HepG2 (cell line): ENCODE data around the gene CCDC124. TPM values are rescaled to one million over a fixed set of nuclear protein-coding genes. Genes with fewer than 3 reads are reported as not detected.

Source experiments
- ATAC-seq: fragments of 200-7000 bp; cut with Tn5 transposase; 3 replicates; pipeline ENCODE4 v1.9.1; 2020; ENCODE audit warnings: mild to moderate bottlenecking, moderate library complexity
- BruUV-seq: library from RNA; stranded (reverse); fragments of 400-500 nt; replicated peaks from 2 replicates; lab custom pipeline; 2021; lab: Mats Ljungman, UMichigan
- CTCF ChIA-PET: fragments of 300-600 bp; formaldehyde crosslinking; extraction: SDS; loops from one replicate; lab custom pipeline; 2021; ENCODE audit warnings: low total read pairs, inconsistent platforms, low intra/inter-chr PET ratio; lab: Yijun Ruan, JAX
- POLR2A ChIA-PET: fragments of 350-600 bp; sonication (Branson Sonifier 250); formaldehyde crosslinking; loops from one replicate; lab custom pipeline; 2020; ENCODE audit warnings: antibody characterized with exemption, inconsistent platforms; lab: Yijun Ruan, JAX
- DNase-seq: peaks from one replicate; pipeline ENCODE4 v3.0.0-alpha.2; 2015; ENCODE audit warnings: low spot score
- FAIRE-seq: peaks from 3 replicates; lab custom pipeline; 2011; peaks lifted over from hg19 to GRCh38; lab: Jason Lieb, UNC
- H2AFZ ChIP-seq: one replicate; pipeline ENCODE4 v1.6.1; 2011; ENCODE audit warnings: low read length, inconsistent platforms
- H3K27ac ChIP-seq: fragments of 300-600 bp; 3 replicates; pipeline ENCODE4 v1.8.0; 2011; ENCODE audit warnings: mixed run types, mild to moderate bottlenecking, mixed read lengths, low read length, inconsistent platforms; ENCODE audit not compliant: insufficient read depth; ENCODE audit errors: extremely low read length
- H3K27me3 ChIP-seq, 2 experiments: fragments of 200-600 bp in 1 of 2; 2 replicates in 1 of 2; 3 replicates in 1 of 2; pipeline versions ENCODE4 v1.6.0 to v1.8.0; 2011; ENCODE audit warnings: low read length in 2 of 2, mild to moderate bottlenecking in 2 of 2, moderate library complexity in 2 of 2, inconsistent platforms in 1 of 2; ENCODE audit not compliant: insufficient read depth in 2 of 2, control insufficient read depth in 1 of 2
- H3K36me3 ChIP-seq, 2 experiments: fragments of 200-600 bp in 1 of 2; replicated peaks in 1 of 2; 2 replicates in 1 of 2; 3 replicates in 1 of 2; pipeline versions ENCODE4 v1.5.1 to v1.8.0; 2011; ENCODE audit warnings: low read length in 2 of 2, inconsistent platforms in 1 of 2; ENCODE audit not compliant: insufficient read depth in 2 of 2, control insufficient read depth in 1 of 2
- H3K4me1 ChIP-seq: 2 replicates; pipeline ENCODE4 v1.5.1; 2012; ENCODE audit warnings: low read length, inconsistent platforms; ENCODE audit not compliant: insufficient read depth
- H3K4me2 ChIP-seq: 2 replicates; pipeline ENCODE4 v1.6.0; 2011; ENCODE audit warnings: low read depth, low read length, inconsistent platforms
- H3K4me3 ChIP-seq, 3 experiments: fragments of 200-600 bp in 1 of 3; sonication (generic), shearing (Covaris generic) in 1 of 3; replicated peaks in 1 of 3; 2 replicates each; pipeline ENCODE4 v1.5.1; 2011 to 2016; ENCODE audit warnings: low read length in 3 of 3, inconsistent platforms in 2 of 3, low read depth in 2 of 3, mild to moderate bottlenecking in 2 of 3, control low read depth in 1 of 3, mixed read lengths in 1 of 3; ENCODE audit not compliant: insufficient read depth in 1 of 3
- H3K79me2 ChIP-seq: one replicate; pipeline ENCODE4 v1.6.1; 2011; ENCODE audit warnings: low read length, inconsistent platforms; ENCODE audit not compliant: insufficient read depth
- H3K9ac ChIP-seq: 2 replicates; pipeline ENCODE4 v1.6.0; 2011; ENCODE audit warnings: mild to moderate bottlenecking, low read depth, low read length, inconsistent platforms; ENCODE audit not compliant: insufficient read depth
- H3K9me3 ChIP-seq: 2 replicates; pipeline ENCODE4 v1.5.1; 2012; ENCODE audit warnings: mild to moderate bottlenecking, low read length
- H4K20me1 ChIP-seq: 2 replicates; pipeline ENCODE4 v1.6.0; 2011; ENCODE audit warnings: inconsistent platforms, mild to moderate bottlenecking, low read length, moderate library complexity; ENCODE audit not compliant: insufficient read depth
- ATF4 ChIP-seq, 2 experiments: fragments of 450-650 bp in 1 of 2; sonication (generic) in 1 of 2; formaldehyde crosslinking; IDR thresholded peaks; 2 replicates each; pipeline versions ENCODE4 v1.5.0 to v1.8.0; 2020 to 2022; ENCODE audit warnings: mild to moderate bottlenecking in 1 of 2, missing genetic modification reagents in 1 of 2
- CBX1 ChIP-seq: IDR thresholded peaks from one replicate; pipeline ENCODE4 v1.6.1; 2016; ENCODE audit warnings: antibody characterized with exemption, low read depth
- CTCF ChIP-seq: sonication (generic); formaldehyde crosslinking; IDR thresholded peaks from 2 replicates; pipeline ENCODE4 v1.5.0; 2020; ENCODE audit warnings: mild to moderate bottlenecking, missing genetic modification reagents, moderate library complexity
- DZIP1 ChIP-seq: sonication (generic); formaldehyde crosslinking; IDR thresholded peaks from 2 replicates; pipeline ENCODE4 v1.5.0; 2020; ENCODE audit warnings: mild to moderate bottlenecking, missing genetic modification reagents
- ETV5 ChIP-seq: IDR thresholded peaks from 2 replicates; pipeline ENCODE4 v1.6.1; 2018; ENCODE audit warnings: missing biosample characterization, missing genetic modification reagents, inconsistent platforms, borderline replicate concordance
- ETV6 ChIP-seq: sonication (generic); formaldehyde crosslinking; conservative IDR thresholded peaks from 2 replicates; pipeline ENCODE4 v1.4.0; 2020; ENCODE audit warnings: missing genetic modification reagents
- FOSL2 ChIP-seq: sonication (generic); formaldehyde crosslinking; IDR thresholded peaks from 2 replicates; pipeline ENCODE4 v1.4.0; 2020; ENCODE audit warnings: missing genetic modification reagents
- HIVEP1 ChIP-seq: sonication (generic); formaldehyde crosslinking; IDR thresholded peaks from 2 replicates; pipeline ENCODE4 v1.4.0; 2020; ENCODE audit warnings: mild to moderate bottlenecking, missing genetic modification reagents
- HNRNPLL ChIP-seq: fragments of 200-400 bp; formaldehyde crosslinking; IDR thresholded peaks from 2 replicates; pipeline ENCODE4 v1.6.1; 2017; ENCODE audit warnings: mild to moderate bottlenecking, low read depth, low read length; ENCODE audit not compliant: poor library complexity, severe bottlenecking
- PHF20 ChIP-seq: sonication (generic); formaldehyde crosslinking; IDR thresholded peaks from 2 replicates; pipeline ENCODE4 v1.5.0; 2020; ENCODE audit warnings: mild to moderate bottlenecking, missing genetic modification reagents
- SMYD3 ChIP-seq: sonication (generic); formaldehyde crosslinking; IDR thresholded peaks from 2 replicates; pipeline ENCODE4 v1.8.1; 2023; ENCODE audit warnings: mild to moderate bottlenecking, missing genetic modification reagents
- ZNF572 ChIP-seq: sonication (generic); formaldehyde crosslinking; IDR thresholded peaks from 2 replicates; pipeline ENCODE4 v1.5.1; 2020; ENCODE audit warnings: mild to moderate bottlenecking, missing genetic modification reagents
- WGBS: methylation state at CpG from one replicate; pipeline ENCODE4 v1.1.6; 2017; ENCODE audit warnings: low lambda C conversion rate; 5-methylcytosine and 5-hydroxymethylcytosine counted together
- in situ Hi-C: cut with HindIII; loops from 2 replicates; pipeline ENCODE4 v1.10.0; 2017; ENCODE audit warnings: low pct_unique_long_range_greater_than_20kb; ENCODE audit not compliant: extremely low pct_ligation_motif_present
- intact Hi-C: fragments of 100-400 bp; cut with micrococcal nuclease; formaldehyde crosslinking; loops from one replicate; pipeline ENCODE4 v1.10.0; 2022; ENCODE audit not compliant: unreplicated experiment
- polyA plus RNA-seq, 8 experiments: library from polyadenylated mRNA; depleted of rRNA in 3 of 8; stranded (reverse) in 7 of 8; unstranded in 1 of 8; fragments of >200 nt; fragmentation: Illumina TruSeq in 4 of 8; extraction: Trizol in 4 of 8; gene quantifications; 2 replicates each; pipeline versions ENCODE4 v1.2.1 to v1.2.3, GENCODE V29; 2011 to 2016; ENCODE audit warnings: low read depth in 4 of 8, missing spikeins in 1 of 8, mixed read lengths in 1 of 8; ENCODE audit not compliant: insufficient read depth in 1 of 8
- total RNA-seq, 5 experiments: library from RNA; depleted of rRNA; stranded (reverse); fragments of >200 nt; fragmentation: Illumina TruSeq; extraction: Trizol; gene quantifications; 2 replicates each; pipeline ENCODE4 v1.2.3, GENCODE V29; 2016; ENCODE audit warnings: low read depth in 1 of 5
- TF ChIP-seq, protein P1 (sequence below): sonication (generic); formaldehyde crosslinking; IDR thresholded peaks from 2 replicates; pipeline ENCODE4 v1.4.0; 2020; ENCODE audit warnings: missing genetic modification reagents

CCDC124 gene
- total and polyA plus RNA-seq, 2 of the 13 experiments (the other 11 are each of a cell fraction or from before 2014, with no cell fraction given): 14.9 to 20.3 TPM

DNA sequence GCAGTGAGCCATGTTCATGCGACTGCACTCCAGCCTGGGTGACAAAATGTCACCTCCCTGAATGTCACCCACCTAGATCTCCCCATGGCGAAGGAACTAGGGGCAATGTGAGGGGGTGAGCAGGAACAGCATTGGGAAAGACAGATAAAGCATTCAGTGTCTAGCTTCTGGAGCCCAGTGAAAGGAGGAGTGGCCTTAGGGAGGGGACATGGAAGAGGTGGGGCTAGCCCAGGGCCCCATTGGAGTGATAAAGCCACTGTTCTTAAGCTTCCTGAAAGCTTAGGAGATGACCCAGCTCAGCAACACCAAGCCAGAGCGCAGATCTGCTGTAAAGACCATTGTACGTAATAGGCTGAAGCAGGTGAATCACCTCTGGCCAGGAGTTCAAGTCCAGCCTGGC, 21.1 kb downstream of the CCDC124 start:
- intact Hi-C loops (no loop called here), in situ Hi-C loops (loop anchor here (5.0 kb wide), 1 partner anchor 38 kb away; no protein-coding TSS in a partner anchor)
- POLR2A ChIA-PET: no interaction called here
- CTCF ChIA-PET: no interaction called here
- H3K9me3 ChIP-seq: no peaks in the 10 kb centered on the region
- H3K27me3 ChIP-seq: peaks cover 30 to 57% of the 10 kb centered on the region in 2 experiments
- WGBS: 23% methylated on average over 4 of the region's 4 CpGs
- ATAC-seq (no peak), FAIRE-seq (no peak), DNase-seq (no peak)
- peaks cover 49% of the 10 kb centered on the region for H3K4me1 ChIP-seq
- no peaks in the 10 kb centered on the region for H3K79me2 ChIP-seq
- no peaks in the 10 kb centered on the region for H4K20me1 ChIP-seq
- no peak overlapping the region for H3K4me3 ChIP-seq
- H3K9ac ChIP-seq: no peak overlapping the region
- no peak for TF ChIP-seq HIVEP1 (CRISPR knock-in tag)
- TF ChIP-seq ZNF572 (CRISPR knock-in tag): no peak
- TF ChIP-seq CBX1: no peak
- H3K4me2 ChIP-seq: no peak overlapping the region
- H2AFZ ChIP-seq: no peak overlapping the region
- BruUV-seq: no TSS peak
- no peaks in the 10 kb centered on the region for H3K36me3 ChIP-seq
- H3K27ac ChIP-seq: no peak overlapping the region

DNA sequence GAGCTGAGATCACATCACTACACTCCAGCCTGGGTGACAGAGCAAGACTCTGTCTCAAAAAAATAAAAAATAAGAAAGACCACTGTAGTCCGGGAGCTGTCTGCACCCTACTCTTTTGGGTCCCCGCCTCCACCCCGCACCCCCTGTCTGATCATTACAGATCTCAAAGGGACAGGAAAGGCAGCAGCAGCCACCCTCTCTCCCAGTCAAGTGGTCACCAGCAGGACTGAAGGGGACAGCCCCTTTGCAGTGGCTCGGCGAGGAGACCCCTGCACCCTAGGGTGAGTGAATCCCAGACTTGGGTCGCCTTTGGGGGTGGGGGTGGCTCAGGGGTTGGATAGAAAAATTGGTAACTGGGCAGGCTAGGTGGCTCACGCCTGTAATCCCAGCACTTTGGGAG, 21.6 kb downstream of the CCDC124 start:
- in situ Hi-C loops (loop anchor here (5.0 kb wide), 1 partner anchor 38 kb away; no protein-coding TSS in a partner anchor), intact Hi-C loops (no loop called here)
- FAIRE-seq (no peak), ATAC-seq (no peak), DNase-seq (no peak)
- Histone ChIP-seq H4K20me1 (no peaks in the 10 kb centered on the region), H3K79me2 (no peaks in the 10 kb centered on the region), H3K9me3 (no peaks in the 10 kb centered on the region), H3K4me1 (peaks cover 44% of the 10 kb centered on the region), H3K27me3 (peaks cover 30 to 51% of the 10 kb centered on the region in 2 experiments), H3K27ac (no peak overlapping the region), H2AFZ (no peak overlapping the region), H3K9ac (no peak overlapping the region), H3K36me3 (no peaks in the 10 kb centered on the region), H3K4me3 (no peak overlapping the region), H3K4me2 (no peak overlapping the region)
- ChIA-PET POLR2A (no interaction called here), CTCF (no interaction called here)
- no TSS peak for BruUV-seq
- WGBS: 35% methylated on average over 7 of the region's 7 CpGs
- TF ChIP-seq HNRNPLL: no peak
- TF ChIP-seq ATF4 (CRISPR knock-in tag; IDR thresholded peaks at IDR 0.05): no peak
- TF ChIP-seq DZIP1 (CRISPR knock-in tag): no peak
- TF ChIP-seq CTCF (CRISPR knock-in tag): no peak
- TF ChIP-seq ETV6 (CRISPR knock-in tag): no peak
- no peak for TF ChIP-seq SMYD3 (CRISPR knock-in tag)
- TF ChIP-seq, protein P1, sequence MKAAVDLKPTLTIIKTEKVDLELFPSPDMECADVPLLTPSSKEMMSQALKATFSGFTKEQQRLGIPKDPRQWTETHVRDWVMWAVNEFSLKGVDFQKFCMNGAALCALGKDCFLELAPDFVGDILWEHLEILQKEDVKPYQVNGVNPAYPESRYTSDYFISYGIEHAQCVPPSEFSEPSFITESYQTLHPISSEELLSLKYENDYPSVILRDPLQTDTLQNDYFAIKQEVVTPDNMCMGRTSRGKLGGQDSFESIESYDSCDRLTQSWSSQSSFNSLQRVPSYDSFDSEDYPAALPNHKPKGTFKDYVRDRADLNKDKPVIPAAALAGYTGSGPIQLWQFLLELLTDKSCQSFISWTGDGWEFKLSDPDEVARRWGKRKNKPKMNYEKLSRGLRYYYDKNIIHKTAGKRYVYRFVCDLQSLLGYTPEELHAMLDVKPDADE (CRISPR knock-in tag): no peak
- no peak for TF ChIP-seq FOSL2 (CRISPR knock-in tag)
- no peak for TF ChIP-seq ETV5 (CRISPR knock-in tag)
- TF ChIP-seq PHF20 (CRISPR knock-in tag): no peak
